CD4-positive, alpha-beta T cell (primary cell): ENCODE measurements around the gene MEG3. TPM values are rescaled to one million over a fixed set of nuclear protein-coding genes. Genes with fewer than 3 reads are reported as not detected.

Source experiments
- ATAC-seq: fragments of 200-7000 bp; cut with Tn5 transposase; one replicate; pipeline ENCODE4 v1.10.0; 2022; ENCODE audit warnings: mild to moderate bottlenecking; ENCODE audit not compliant: poor library complexity
- CTCF ChIA-PET: fragments of 350-600 bp; sonication (Branson Sonifier 250); formaldehyde crosslinking; loops from one replicate; lab custom pipeline; 2021; ENCODE audit warnings: antibody characterized with exemption, inconsistent platforms; lab: Charles Lee
- POLR2A ChIA-PET: fragments of 350-600 bp; sonication (Branson Sonifier 250); formaldehyde crosslinking; loops from one replicate; lab custom pipeline; 2021; ENCODE audit warnings: antibody characterized with exemption, inconsistent platforms; lab: Charles Lee
- DNase-seq, 14 experiments: peaks; one replicate each; pipeline ENCODE4 v3.0.0-alpha.2; 2013 to 2020; ENCODE audit warnings: mixed read lengths in 2 of 14
- H3K27ac ChIP-seq, 2 donors: one replicate each; pipeline versions ENCODE4 v1.5.1 to v1.7.0; 2013; ENCODE audit warnings: low read length in 2 of 2, low read depth in 1 of 2, mild to moderate bottlenecking in 1 of 2
- H3K27me3 ChIP-seq, 2 experiments: 1 replicate in 1 of 2; 2 replicates in 1 of 2; pipeline versions ENCODE4 v1.6.1 to v1.7.0; 2013; ENCODE audit warnings: low read length in 2 of 2, control low read depth in 1 of 2, mild to moderate bottlenecking in 1 of 2, moderate library complexity in 1 of 2; ENCODE audit not compliant: insufficient read depth in 2 of 2, control insufficient read depth in 1 of 2
- H3K36me3 ChIP-seq: one replicate; pipeline ENCODE4 v1.6.1; 2013; ENCODE audit warnings: low read length, control low read depth; ENCODE audit not compliant: insufficient read depth
- H3K4me1 ChIP-seq: one replicate; pipeline ENCODE4 v1.6.1; 2013; ENCODE audit warnings: low read length, control low read depth; ENCODE audit not compliant: insufficient read depth
- H3K4me3 ChIP-seq: one replicate; pipeline ENCODE4 v1.5.1; 2013; ENCODE audit warnings: mild to moderate bottlenecking, low read length, moderate library complexity
- H3K9me3 ChIP-seq, 2 experiments: 1 replicate in 1 of 2; 2 replicates in 1 of 2; pipeline versions ENCODE4 v1.6.1 to v1.7.0; 2013; ENCODE audit warnings: low read length in 2 of 2, mild to moderate bottlenecking in 2 of 2, control low read depth in 1 of 2, moderate library complexity in 1 of 2; ENCODE audit not compliant: control insufficient read depth in 1 of 2, insufficient read depth in 1 of 2
- H3K27ac Mint-ChIP-seq: one replicate; pipeline ENCODE4 v1.8.0; 2020; ENCODE audit warnings: mixed read lengths
- H3K27me3 Mint-ChIP-seq: one replicate; pipeline ENCODE4 v1.8.0; 2021; ENCODE audit warnings: mixed read lengths
- H3K36me3 Mint-ChIP-seq: one replicate; pipeline ENCODE4 v1.8.0; 2021; ENCODE audit warnings: low read depth, mixed read lengths
- H3K4me1 Mint-ChIP-seq: one replicate; pipeline ENCODE4 v1.8.0; 2021; ENCODE audit warnings: low read depth, mixed read lengths
- H3K4me3 Mint-ChIP-seq: one replicate; pipeline ENCODE4 v1.8.0; 2020; ENCODE audit warnings: mild to moderate bottlenecking, mixed read lengths
- H3K9me3 Mint-ChIP-seq: one replicate; pipeline ENCODE4 v1.8.0; 2020; ENCODE audit warnings: mixed read lengths
- CTCF ChIP-seq: fragments of 200-600 bp; IDR thresholded peaks from one replicate; pipeline ENCODE4 v1.8.0; 2022; ENCODE audit warnings: antibody characterized with exemption, mild to moderate bottlenecking
- intact Hi-C, 2 experiments: fragments of 100-400 bp; cut with DNase I in 1 of 2; cut with micrococcal nuclease in 1 of 2; formaldehyde crosslinking; loops; one replicate each; pipeline versions ENCODE4 v1.15.1 to v1.9.0; 2023 to 2025; cut with DNase I, micrococcal nuclease
- total RNA-seq, 174 experiments: library from RNA in 2 of 174; stranded (reverse) in 2 of 174; gene quantifications; one replicate each; pipeline ENCODE4 v1.2.3 and lab custom pipeline; 2021 to 2026

The MEG3 gene
- total RNA-seq, 2 experiments from 2014 or later, result not detected

- Histone ChIP-seq H3K4me3 (no peak overlapping the region), H3K27ac (no peak overlapping the region), H3K9me3 (no peaks in the 10 kb centered on the region), H3K27me3 (no peaks in the 10 kb centered on the region), H3K4me1 (no peaks in the 10 kb centered on the region), H3K36me3 (no peaks in the 10 kb centered on the region)
- Mint-ChIP-seq H3K4me3 (no peak overlapping the region), H3K27ac (no peak overlapping the region), H3K4me1 (no peaks in the 10 kb centered on the region), H3K27me3 (peaks cover 3% of the 10 kb centered on the region), H3K9me3 (no peaks in the 10 kb centered on the region), H3K36me3 (no peaks in the 10 kb centered on the region)
- intact Hi-C loops, result no loop called here
- POLR2A ChIA-PET, result no interaction called here
- DNase-seq (no peak), ATAC-seq (no peak)
- TF ChIP-seq CTCF, result no peak
- CTCF ChIA-PET, result no interaction called here
Observed at GRCh38 chr14:100777818-100778525, 47.9 kb upstream of the MEG3 start.

- Mint-ChIP-seq H3K4me3 (no peak overlapping the region), H3K9me3 (no peaks in the 10 kb centered on the region), H3K4me1 (no peaks in the 10 kb centered on the region), H3K36me3 (no peaks in the 10 kb centered on the region), H3K27ac (no peak overlapping the region), H3K27me3 (peaks cover 3% of the 10 kb centered on the region)
- no peak for ATAC-seq
- ChIA-PET POLR2A (no interaction called here), CTCF (no interaction called here)
- intact Hi-C loops, result no loop called here
- H3K36me3 ChIP-seq, result no peaks in the 10 kb centered on the region
- no peak overlapping the region for H3K4me3 ChIP-seq
- no peaks in the 10 kb centered on the region for H3K4me1 ChIP-seq
- H3K9me3 ChIP-seq, result no peaks in the 10 kb centered on the region
- no peak overlapping the region for H3K27ac ChIP-seq
- TF ChIP-seq CTCF, result no peak
- DNase-seq, result no peak
- H3K27me3 ChIP-seq, result no peaks in the 10 kb centered on the region
Observed at GRCh38 chr14:100778526-100778882, 47.4 kb upstream of the MEG3 start.

GRCh38 chr14:100778951-100779690 lies 46.8 kb upstream of the MEG3 start:
- no peaks in the 10 kb centered on the region for H3K27me3 ChIP-seq
- Mint-ChIP-seq H3K4me1 (no peaks in the 10 kb centered on the region), H3K9me3 (no peaks in the 10 kb centered on the region), H3K4me3 (no peak overlapping the region), H3K36me3 (no peaks in the 10 kb centered on the region), H3K27me3 (peaks cover 3% of the 10 kb centered on the region), H3K27ac (no peak overlapping the region)
- DNase-seq, result no peak
- intact Hi-C loops, result no loop called here
- H3K4me1 ChIP-seq, result no peaks in the 10 kb centered on the region
- no peak overlapping the region for H3K4me3 ChIP-seq
- ChIA-PET CTCF (no interaction called here), POLR2A (no interaction called here)
- no peak overlapping the region for H3K27ac ChIP-seq
- H3K36me3 ChIP-seq, result no peaks in the 10 kb centered on the region
- H3K9me3 ChIP-seq, result no peaks in the 10 kb centered on the region
- ATAC-seq, result no peak
- TF ChIP-seq CTCF, result no peak
